GM19452 (cell line): ENCODE data around the gene HAPLN1.
"Not testable (repeated sequence)": the region's sequence is repeated elsewhere in the genome, so short reads cannot be mapped to it uniquely, and the experiment has no call there.

Experiments used
- ATAC-seq: cut with Tn5 transposase; IDR thresholded peaks from one replicate; pipeline ENCODE4 v1.9.1; 2021; ENCODE audit not compliant: unreplicated experiment

The HAPLN1 gene

GRCh38 chr5:83720836-83721537, at the start of gene HAPLN1:
HAPLN1 (minus strand) TSS chr5:83720855; CDS start chr5:83673523, 47,332 bp downstream.
- no peak for ATAC-seq

- no peak for ATAC-seq
These were observed 46.8 kb upstream of the HAPLN1 start for GRCh38 chr5:83767409-83767992.

- ATAC-seq: no peak
These were observed 43.4 kb upstream of the HAPLN1 start for GRCh38 chr5:83764101-83764500.

DNA sequence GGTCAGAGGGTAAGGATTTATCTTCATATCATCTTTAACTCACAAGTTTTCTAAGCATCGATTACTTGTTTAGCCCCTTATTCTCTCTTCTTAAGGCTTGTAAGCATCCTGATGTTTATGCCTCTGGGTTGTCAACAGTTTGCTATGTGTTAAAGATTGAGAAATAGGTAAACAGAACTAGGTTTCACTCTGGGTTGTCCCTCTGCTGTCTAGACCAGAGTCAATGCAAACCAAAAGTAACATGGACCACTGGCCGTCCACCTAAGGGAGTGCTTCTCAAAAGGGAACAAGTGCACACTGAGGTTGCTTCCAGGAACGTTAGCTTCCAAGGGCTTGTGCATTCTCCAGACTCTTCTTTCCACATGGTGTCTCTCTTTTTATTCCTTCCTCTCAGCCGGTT, 39.9 kb upstream of the HAPLN1 start:
- ATAC-seq: no peak

DNA sequence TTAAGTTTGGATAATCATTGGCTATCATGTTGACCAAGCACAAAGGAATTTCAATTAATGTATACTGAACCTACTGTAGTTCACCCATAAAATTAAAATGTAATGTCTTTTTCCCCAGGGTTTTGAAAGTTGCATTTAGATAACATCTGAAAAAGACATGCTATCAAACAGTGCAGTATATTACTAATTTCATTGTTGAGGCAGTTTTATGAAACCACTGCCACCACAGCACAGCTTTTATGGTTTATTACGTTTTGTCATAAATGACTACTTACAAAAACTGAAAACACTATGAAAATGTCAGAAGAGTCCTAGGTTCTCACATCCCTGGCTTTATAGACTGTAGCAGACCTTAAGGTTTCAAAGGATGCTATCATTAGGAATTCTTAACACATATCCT, 32.0 kb upstream of the HAPLN1 start:
- ATAC-seq: no peak

DNA sequence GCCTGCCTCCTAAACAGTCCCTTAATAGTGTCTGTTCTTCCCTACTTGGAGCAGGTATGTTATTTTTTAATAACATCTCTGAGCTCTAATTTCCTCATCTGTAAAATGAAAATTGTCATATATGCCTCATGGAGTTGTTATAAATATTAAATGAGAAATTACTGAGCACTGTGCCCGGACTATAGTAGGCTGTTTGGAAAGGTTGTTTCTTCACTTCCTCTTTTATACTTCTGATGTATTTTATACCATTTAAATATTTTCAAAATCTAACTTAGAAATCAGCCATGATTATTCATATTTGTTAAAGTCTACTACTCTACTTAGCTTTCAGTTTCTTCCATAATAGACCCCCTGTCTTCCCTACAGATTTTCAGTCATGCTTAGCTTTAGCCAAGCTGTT, 30.5 kb upstream of the HAPLN1 start:
- ATAC-seq: no peak

DNA sequence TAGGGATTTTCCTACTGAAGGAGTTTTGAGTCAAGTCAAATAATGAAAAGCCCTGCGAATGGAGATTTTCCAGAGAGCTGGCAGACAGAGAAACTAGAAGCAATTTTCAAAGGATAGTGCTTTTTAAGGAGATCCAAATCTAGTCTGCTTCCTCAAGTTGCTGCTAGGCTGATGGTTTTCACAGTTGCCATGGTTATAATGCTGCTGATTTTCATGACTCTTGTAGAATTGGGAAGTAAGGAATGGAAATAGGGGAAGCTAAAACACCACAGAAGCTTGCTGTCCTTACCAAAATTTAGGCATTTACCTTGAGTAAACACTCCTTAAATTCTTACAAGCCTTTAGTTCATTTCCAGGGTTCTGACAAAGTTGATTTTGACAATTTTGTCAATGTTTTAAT, 30.1 kb upstream of the HAPLN1 start:
- no peak for ATAC-seq

DNA sequence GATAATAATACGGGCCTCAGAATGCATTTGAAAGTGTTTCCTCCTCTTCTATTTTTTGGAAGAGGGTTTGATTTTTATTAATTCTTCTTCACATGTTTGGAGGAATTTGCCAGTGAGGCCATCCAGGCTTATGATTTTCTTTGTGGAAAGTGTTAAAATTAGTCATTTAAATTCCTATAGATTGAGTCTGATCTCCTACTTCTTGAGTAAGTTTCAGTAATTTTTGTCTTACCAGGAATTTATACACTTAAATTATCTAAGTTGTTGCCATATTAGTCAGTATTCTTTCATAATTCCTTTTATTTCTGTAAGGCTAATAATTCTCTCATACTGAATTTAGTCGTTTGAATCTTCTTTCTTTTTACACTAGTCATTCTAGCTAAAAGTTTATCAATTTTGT, 25.2 kb upstream of the HAPLN1 start:
- no peak for ATAC-seq

GRCh38 chr5:83744821-83745220, 24.2 kb upstream of the HAPLN1 start:
- no peak for ATAC-seq

DNA sequence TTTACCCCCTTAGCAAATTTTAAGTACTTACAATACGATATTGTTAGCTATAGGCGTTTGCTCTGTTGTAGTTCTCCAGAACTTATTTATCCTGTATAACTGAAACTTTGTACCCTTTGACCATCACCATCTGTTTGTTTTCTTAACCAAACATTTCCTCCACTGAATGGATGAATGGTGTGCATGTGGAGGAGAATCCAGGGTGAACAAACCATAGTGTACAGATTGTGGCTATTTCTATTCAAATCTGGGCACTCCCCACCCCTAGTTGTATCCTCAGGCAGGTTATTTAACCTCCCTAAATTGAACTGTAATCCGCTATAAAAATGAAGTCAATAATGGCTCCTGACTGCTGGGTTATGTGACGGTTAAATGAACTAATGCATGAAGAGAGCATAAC, 21.4 kb upstream of the HAPLN1 start:
- no peak for ATAC-seq

DNA sequence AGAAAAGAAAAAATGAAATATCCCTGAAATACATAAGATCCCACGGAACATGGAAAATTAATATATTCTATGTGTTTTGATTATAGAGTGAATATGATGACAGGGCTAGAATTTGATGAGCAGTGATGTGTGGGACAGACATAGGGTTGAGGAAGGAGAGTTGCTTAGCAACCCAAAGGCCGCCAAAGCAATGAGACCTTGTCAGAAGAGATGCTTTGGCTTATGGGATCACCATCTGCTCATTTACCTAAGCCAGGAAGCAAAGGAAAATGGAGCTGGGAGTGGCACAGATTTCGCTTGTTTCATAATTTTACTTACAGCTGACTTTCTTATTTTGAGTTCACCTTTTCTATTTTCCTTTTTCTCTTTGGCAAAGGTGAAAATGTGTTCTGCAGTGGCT, 20.9 kb upstream of the HAPLN1 start:
- no peak for ATAC-seq

DNA sequence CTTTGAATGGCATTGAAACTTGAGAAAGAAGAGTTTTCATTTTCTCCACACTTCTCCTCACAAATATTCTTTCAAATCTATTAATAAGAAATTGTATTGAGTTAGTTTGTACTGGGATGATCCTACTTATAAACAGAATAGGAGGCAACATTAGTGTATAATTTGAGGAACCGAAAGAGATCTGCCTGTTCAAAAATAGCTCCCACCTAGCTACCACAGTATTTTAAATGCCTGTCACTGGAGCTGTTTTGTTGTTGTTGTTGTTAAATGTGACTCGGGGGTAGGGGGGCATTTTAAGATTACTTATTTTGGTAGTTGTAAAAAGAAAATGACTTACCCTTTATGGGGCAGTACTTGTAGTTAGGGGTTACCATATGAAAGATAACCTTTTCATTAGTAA, 20.1 kb upstream of the HAPLN1 start:
- ATAC-seq: no peak

DNA sequence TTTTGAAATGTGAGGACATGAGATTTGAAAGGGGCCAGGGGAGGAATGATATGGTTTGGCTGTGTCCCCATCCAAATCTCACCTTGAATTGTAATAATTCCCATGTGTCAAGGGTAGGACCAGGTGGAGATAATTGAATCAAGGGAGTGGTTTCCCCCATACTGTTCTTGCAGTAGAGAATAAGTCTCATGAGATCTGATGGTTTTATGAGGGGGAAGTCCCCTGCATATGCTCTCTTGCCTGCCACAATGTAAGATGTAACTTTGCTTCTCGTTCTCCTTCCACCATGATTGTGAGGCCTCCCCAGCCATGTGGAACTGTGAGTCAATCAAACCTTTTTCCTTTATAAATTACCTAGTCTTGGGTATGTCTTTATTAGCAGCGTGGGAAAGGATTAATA, 15.5 kb upstream of the HAPLN1 start:
- not testable (repeated sequence) for ATAC-seq

DNA sequence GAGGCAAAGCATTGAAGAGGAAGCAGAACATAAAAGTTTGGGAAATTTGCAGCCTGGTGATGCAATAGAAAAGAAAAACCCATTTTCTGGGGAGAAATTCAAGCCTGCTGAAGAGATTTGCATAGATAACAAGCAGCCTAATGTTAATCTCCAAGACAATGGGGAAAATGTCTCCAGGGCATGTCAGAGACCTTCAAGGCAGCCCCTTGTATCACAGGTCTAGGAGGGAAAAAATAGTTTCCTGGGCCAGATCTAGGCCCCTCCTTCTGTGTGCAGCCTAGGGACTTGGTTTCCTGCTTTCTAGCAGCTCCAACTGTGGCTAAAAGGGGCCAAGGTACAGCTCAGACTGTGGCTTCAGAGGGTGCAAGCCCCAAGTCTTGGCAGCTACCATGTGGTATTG, 14.4 kb upstream of the HAPLN1 start:
- ATAC-seq: not testable (repeated sequence)

- ATAC-seq: no peak
These were observed 11.0 kb upstream of the HAPLN1 start for GRCh38 chr5:83731638-83732037.

GRCh38 chr5:83729362-83729761, 8.7 kb upstream of the HAPLN1 start:
- ATAC-seq: no peak

GRCh38 chr5:83726912-83727311, 6.3 kb upstream of the HAPLN1 start:
- no peak for ATAC-seq

DNA sequence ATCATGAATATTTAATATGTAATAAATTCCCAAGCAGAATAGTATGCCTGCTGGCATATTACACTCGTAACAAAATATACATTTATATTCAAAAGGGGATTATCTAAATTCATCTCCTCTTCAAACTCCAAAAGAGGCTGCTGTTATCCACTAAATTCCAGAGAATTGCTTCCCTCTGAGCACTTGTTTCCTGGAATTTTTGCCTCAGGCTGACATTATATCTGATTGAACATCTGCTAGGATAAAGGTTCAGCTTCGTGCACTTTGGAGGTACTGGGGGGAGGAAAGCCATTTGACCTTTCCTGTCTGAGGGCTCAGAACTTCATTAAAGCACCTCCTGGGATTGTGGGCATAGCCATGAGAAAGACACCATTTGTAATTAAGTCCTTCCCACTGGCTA, 4.3 kb upstream of the HAPLN1 start:
- no peak for ATAC-seq

GRCh38 chr5:83724001-83724400, 3.3 kb upstream of the HAPLN1 start:
- ATAC-seq: no peak

- no peak for ATAC-seq
These were observed 2.4 kb upstream of the HAPLN1 start for GRCh38 chr5:83723031-83723430.

GRCh38 chr5:83721953-83722901, 1.6 kb upstream of the HAPLN1 start:
- peak; percentile 46 for ATAC-seq

- no peak for ATAC-seq
These were observed 1.6 kb downstream of the HAPLN1 start for GRCh38 chr5:83718936-83719495.
